Uterus (tissue), 4 donors: ENCODE results near the gene TAF5. TPM values are rescaled to one million over a fixed set of nuclear protein-coding genes. Genes with fewer than 3 reads are reported as not detected.

Experiments used
- microRNA counts, 2 donors: library from miRNA; unstranded; fragments of <30 nt; microRNA quantifications; one replicate each; lab custom pipeline; 2016 to 2017
- microRNA-seq: library from miRNA; unstranded; fragments of <30 nt; microRNA quantifications from one replicate; pipeline ENCODE4, GENCODE V29; 2016; ENCODE audit warnings: borderline microRNAs expressed, borderline replicate concordance
- total RNA-seq, 4 donors: library from RNA; depleted of rRNA in 3 of 4; stranded (reverse); fragments of >200 nt in 3 of 4; gene quantifications; one replicate each; pipeline versions ENCODE4 v1.1.0 to v1.2.4, GENCODE V29; 2014 to 2023
- donor health status: DM: yes; HTN: yes; CAD: no.

TAF5 gene
- total RNA-seq, 4 donors from 2014 or later, result 1.8 to 8.6 (median 6.0) TPM

MicroRNAs within 50 kb of the gene (microRNA counts, 767-probe panel; counts per million panel counts)
- 0 counts per million in 2 donors for microRNA hsa-miR-1307-3p (lab: Ali Mortazavi, UCI)

Small RNA genes lying within 50 kb of the gene (microRNA-seq; reads per million reads assigned to microRNA genes)
- gene MIR1307, result 214 reads per million, percentile 64 among the genes with 10 or more reads in this experiment

Other genes starting within 250 kb of the TAF5 start
- 100 to 1,000 TPM in 2 of 4 donors, 10 to 100 TPM in 2; 12.3 to 134 (median 99.4) TPM for gene NT5C2, start 174.7 kb upstream of the TAF5 start, total RNA-seq
- under 1 TPM in 2 of 4 donors, not detected in 2; 0.26 to 0.35 TPM for gene RPEL1, start 122.1 kb upstream of the TAF5 start, total RNA-seq
- gene INA, start 90.8 kb upstream of the TAF5 start, total RNA-seq, result under 1 TPM in 1 of 4 donors, not detected in 3; 0.55 TPM
- 10 to 100 TPM in 2 of 4 donors, 1 to 10 TPM in 2; 1.5 to 19.2 (median 9.7) TPM for gene PCGF6, start 16.8 kb upstream of the TAF5 start, total RNA-seq
- gene ATP5MK, start 28.5 kb downstream of the TAF5 start, total RNA-seq, result 100 to 1,000 TPM in 3 of 4 donors, 10 to 100 TPM in 1; 74.1 to 379 (median 185) TPM
- gene PDCD11, start 28.6 kb downstream of the TAF5 start, total RNA-seq, result 10 to 100 TPM in 2 of 4 donors, 1 to 10 TPM in 2; 7.4 to 39.0 (median 22.2) TPM
- 10 to 100 TPM; 29.7 to 98.7 (median 46.8) TPM for gene CALHM2, start 84.4 kb downstream of the TAF5 start, total RNA-seq
- not detected for gene CALHM1, start 90.9 kb downstream of the TAF5 start, total RNA-seq
- gene CALHM3, start 111.3 kb downstream of the TAF5 start, total RNA-seq, result not detected
- gene NEURL1, start 125.7 kb downstream of the TAF5 start, total RNA-seq, result 10 to 100 TPM in 2 of 4 donors, 1 to 10 TPM in 2; 3.8 to 46.1 (median 14.1) TPM